Peyer's patch (tissue), 4 donors: ENCODE results near the gene CDK1.

Experiments used
- CTCF ChIP-seq, 6 experiments: fragments of 450-650 bp in 4 of 6; fragments of 200-600 bp in 2 of 6; sonication (generic) in 1 of 6; IDR thresholded peaks; one replicate each; pipeline ENCODE4 v1.5.1; 2017 to 2019; ENCODE audit warnings: antibody characterized with exemption in 6 of 6, mild to moderate bottlenecking in 3 of 6, moderate library complexity in 1 of 6
- POLR2A ChIP-seq, 2 donors: fragments of 450-650 bp; IDR thresholded peaks; one replicate each; pipeline ENCODE4 v1.5.1; 2017; ENCODE audit warnings: antibody characterized with exemption in 2 of 2, mild to moderate bottlenecking in 2 of 2, moderate library complexity in 2 of 2

GRCh38 chr10:60800918-60801317 lies 22.6 kb downstream of the CDK1 start:
- TF ChIP-seq CTCF (IDR thresholded peaks at IDR 0.05) (no peak), POLR2A (IDR thresholded peaks at IDR 0.05) (no peak)
